OCI-LY3 (cell line): ENCODE measurements around the gene CCL8.

Experiments used
- EZH2phosphoT487 ChIP-seq: fragments of 200-600 bp; shearing (Covaris generic); IDR thresholded peaks from 2 replicates; pipeline ENCODE4 v1.6.1; 2018; ENCODE audit warnings: antibody characterized with exemption, mixed run types, low read depth
- TF ChIP-seq, protein P1 (sequence below): fragments of 200-600, 300-600 bp; sonication (generic); IDR thresholded peaks from 2 replicates; pipeline ENCODE4 v1.5.1; 2014; ENCODE audit warnings: antibody characterized with exemption, low read length, low read depth

DNA sequence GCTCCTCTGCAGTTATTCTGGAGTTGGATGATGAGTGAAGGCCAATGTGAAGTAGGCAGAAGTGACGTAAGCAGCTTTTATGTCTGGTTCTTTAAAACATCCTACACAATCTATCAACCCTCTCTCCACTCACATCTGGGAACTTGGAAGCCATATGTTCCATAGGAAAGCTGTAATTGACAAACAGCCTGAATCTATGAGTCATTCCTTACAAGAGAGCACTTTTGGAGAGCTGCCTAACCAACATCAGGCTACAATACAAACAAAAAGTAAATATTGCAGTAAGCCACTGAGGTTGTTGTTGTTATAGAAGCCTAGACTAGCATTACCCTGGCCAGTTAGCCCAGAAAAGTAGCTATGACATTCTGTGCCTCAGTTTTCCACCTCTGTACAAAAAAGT, 43.4 kb upstream of the CCL8 start:
- TF ChIP-seq, protein P1, sequence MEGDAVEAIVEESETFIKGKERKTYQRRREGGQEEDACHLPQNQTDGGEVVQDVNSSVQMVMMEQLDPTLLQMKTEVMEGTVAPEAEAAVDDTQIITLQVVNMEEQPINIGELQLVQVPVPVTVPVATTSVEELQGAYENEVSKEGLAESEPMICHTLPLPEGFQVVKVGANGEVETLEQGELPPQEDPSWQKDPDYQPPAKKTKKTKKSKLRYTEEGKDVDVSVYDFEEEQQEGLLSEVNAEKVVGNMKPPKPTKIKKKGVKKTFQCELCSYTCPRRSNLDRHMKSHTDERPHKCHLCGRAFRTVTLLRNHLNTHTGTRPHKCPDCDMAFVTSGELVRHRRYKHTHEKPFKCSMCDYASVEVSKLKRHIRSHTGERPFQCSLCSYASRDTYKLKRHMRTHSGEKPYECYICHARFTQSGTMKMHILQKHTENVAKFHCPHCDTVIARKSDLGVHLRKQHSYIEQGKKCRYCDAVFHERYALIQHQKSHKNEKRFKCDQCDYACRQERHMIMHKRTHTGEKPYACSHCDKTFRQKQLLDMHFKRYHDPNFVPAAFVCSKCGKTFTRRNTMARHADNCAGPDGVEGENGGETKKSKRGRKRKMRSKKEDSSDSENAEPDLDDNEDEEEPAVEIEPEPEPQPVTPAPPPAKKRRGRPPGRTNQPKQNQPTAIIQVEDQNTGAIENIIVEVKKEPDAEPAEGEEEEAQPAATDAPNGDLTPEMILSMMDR: no peak
- TF ChIP-seq EZH2phosphoT487: no peak
